WERI-Rb-1 (cell line): ENCODE data around the gene TAF5L.
"Not testable (repeated sequence)": the region's sequence is repeated elsewhere in the genome, so short reads cannot be mapped to it uniquely, and the experiment has no call there.

Source experiments
- DNase-seq: peaks from one replicate; pipeline ENCODE4 v3.0.0-alpha.2; 2020
- H3K27ac ChIP-seq: fragments of 250-450 bp; sonication (Bioruptor Pico); 2 replicates; pipeline ENCODE4 v1.5.1; 2020; ENCODE audit warnings: mild to moderate bottlenecking, moderate library complexity
- H3K27me3 ChIP-seq: fragments of 250-450 bp; sonication (Bioruptor Pico); 2 replicates; pipeline ENCODE4 v1.5.1; 2021; ENCODE audit warnings: mild to moderate bottlenecking, low read depth, moderate library complexity; ENCODE audit not compliant: insufficient read depth, severe bottlenecking
- H3K36me3 ChIP-seq: fragments of 250-450 bp; sonication (Bioruptor Pico); 2 replicates; pipeline ENCODE4 v1.5.1; 2020; ENCODE audit warnings: mild to moderate bottlenecking, moderate library complexity
- H3K4me3 ChIP-seq: 2 replicates; pipeline ENCODE4 v1.5.1; 2011; ENCODE audit warnings: low read depth, mild to moderate bottlenecking, control low read depth, low read length
- H3K9me3 ChIP-seq: fragments of 250-450 bp; sonication (Bioruptor Pico); 2 replicates; pipeline ENCODE4 v1.5.1; 2021; ENCODE audit warnings: mild to moderate bottlenecking, moderate library complexity; ENCODE audit not compliant: severe bottlenecking
- CTCF ChIP-seq: IDR thresholded peaks from 2 replicates; pipeline ENCODE4 v1.5.1; 2011; ENCODE audit warnings: low read depth, mild to moderate bottlenecking, control low read depth, inconsistent platforms, low read length

The TAF5L gene

GRCh38 chr1:229603371-229604005, 22.4 kb downstream of the TAF5L start:
- no peaks in the 10 kb centered on the region; the same call in 1 of the 2 replicates for H3K36me3 ChIP-seq

GRCh38 chr1:229600229-229600628, 25.7 kb downstream of the TAF5L start:
- Histone ChIP-seq H3K36me3 (no peaks in the 10 kb centered on the region; the same call in 1 of the 2 replicates), H3K27me3 (no peaks in the 10 kb centered on the region), H3K9me3 (no peaks in the 10 kb centered on the region), H3K27ac (no peak overlapping the region), H3K4me3 (no peak overlapping the region)
- DNase-seq: no peak
- no peak for TF ChIP-seq CTCF

More at GRCh38 chr1:229603371-229604005, 22.4 kb downstream of the TAF5L start:
- DNase-seq: no peak
- H3K4me3 ChIP-seq: no peak overlapping the region
- H3K9me3 ChIP-seq: no peaks in the 10 kb centered on the region
- no peaks in the 10 kb centered on the region for H3K27me3 ChIP-seq
- no peak overlapping the region for H3K27ac ChIP-seq
- TF ChIP-seq CTCF: no peak

GRCh38 chr1:229599218-229599954, 26.5 kb downstream of the TAF5L start:
- no peaks in the 10 kb centered on the region; the same call in 1 of the 2 replicates for H3K36me3 ChIP-seq
- DNase-seq: no peak

GRCh38 chr1:229597877-229598276, 28.0 kb downstream of the TAF5L start:
- no peak for DNase-seq
- Histone ChIP-seq H3K27me3 (no peaks in the 10 kb centered on the region), H3K4me3 (no peak overlapping the region), H3K27ac (no peak overlapping the region), H3K9me3 (no peaks in the 10 kb centered on the region), H3K36me3 (no peaks in the 10 kb centered on the region; the same call in 1 of the 2 replicates)
- no peak for TF ChIP-seq CTCF

More at GRCh38 chr1:229599218-229599954, 26.5 kb downstream of the TAF5L start:
- Histone ChIP-seq H3K4me3 (no peak overlapping the region), H3K27ac (no peak overlapping the region), H3K9me3 (no peaks in the 10 kb centered on the region), H3K27me3 (no peaks in the 10 kb centered on the region)
- TF ChIP-seq CTCF: no peak

- H3K9me3 ChIP-seq: no peaks in the 10 kb centered on the region
- no peak for TF ChIP-seq CTCF
- H3K27ac ChIP-seq: no peak overlapping the region
- H3K4me3 ChIP-seq: no peak overlapping the region
- no peak for DNase-seq
- no peaks in the 10 kb centered on the region for H3K27me3 ChIP-seq
- no peaks in the 10 kb centered on the region; the same call in 1 of the 2 replicates for H3K36me3 ChIP-seq
These were observed 28.8 kb downstream of the TAF5L start for GRCh38 chr1:229596925-229597699.

GRCh38 chr1:229595876-229596275, 30.0 kb downstream of the TAF5L start:
- H3K9me3 ChIP-seq, H3K27ac ChIP-seq, H3K27me3 ChIP-seq, DNase-seq, H3K36me3 ChIP-seq, H3K4me3 ChIP-seq: not testable (repeated sequence)
